Neural progenitor cell (in vitro differentiated cells): ENCODE data around the gene RAX. TPM values are rescaled to one million over a fixed set of nuclear protein-coding genes. Genes with fewer than 3 reads are reported as not detected.

Experiments
- DNase-seq: peaks from one replicate; pipeline ENCODE4 v3.0.0-alpha.2; 2016; ENCODE audit warnings: low spot score
- H2AFZ ChIP-seq: fragments of 200-600 bp; sonication (generic); replicated peaks from 2 replicates; pipeline ENCODE4 v1.6.1; 2016; ENCODE audit warnings: antibody characterized with exemption
- H3F3A ChIP-seq: fragments of 200-600 bp; sonication (generic); 2 replicates; pipeline ENCODE4 v1.6.1; 2016; ENCODE audit warnings: antibody characterized with exemption, low read depth
- H3K27ac ChIP-seq: fragments of 200-600 bp; sonication (generic); 2 replicates; pipeline ENCODE4 v1.5.1; 2016; ENCODE audit warnings: mild to moderate bottlenecking
- H3K27me3 ChIP-seq: fragments of 200-600 bp; sonication (generic); 2 replicates; pipeline ENCODE4 v1.6.1; 2016; ENCODE audit warnings: mild to moderate bottlenecking, moderate library complexity
- H3K36me3 ChIP-seq: fragments of 200-600 bp; sonication (generic); 2 replicates; pipeline ENCODE4 v1.5.1; 2016
- H3K4me1 ChIP-seq: fragments of 200-600 bp; sonication (generic); 2 replicates; pipeline ENCODE4 v1.6.1; 2016; ENCODE audit warnings: mixed run types
- H3K4me2 ChIP-seq: fragments of 200-600 bp; sonication (generic); 2 replicates; pipeline ENCODE4 v1.6.1; 2016
- H3K4me3 ChIP-seq: fragments of 200-600 bp; sonication (generic); 2 replicates; pipeline ENCODE4 v1.5.1; 2016
- H3K79me2 ChIP-seq: fragments of 200-600 bp; sonication (generic); 2 replicates; pipeline ENCODE4 v1.6.1; 2016; ENCODE audit warnings: low read depth
- H3K9ac ChIP-seq: fragments of 200-600 bp; sonication (generic); 2 replicates; pipeline ENCODE4 v1.6.1; 2016
- H3K9me3 ChIP-seq: fragments of 200-600 bp; sonication (generic); 2 replicates; pipeline ENCODE4 v1.5.1; 2016; ENCODE audit warnings: low read depth
- H4K20me1 ChIP-seq: fragments of 200-600 bp; sonication (generic); 2 replicates; pipeline ENCODE4 v1.6.1; 2016; ENCODE audit warnings: low read depth
- H3K27ac Mint-ChIP-seq: 3 replicates; pipeline ENCODE4 v1.8.0; 2021; ENCODE audit warnings: mixed read lengths
- H3K27me3 Mint-ChIP-seq: 2 replicates; pipeline ENCODE4 v1.8.0; 2022; ENCODE audit warnings: low read depth, mild to moderate bottlenecking, inconsistent platforms, moderate library complexity, mixed read lengths; ENCODE audit not compliant: insufficient read depth
- H3K36me3 Mint-ChIP-seq: 3 replicates; pipeline ENCODE4 v1.8.0; 2021; ENCODE audit warnings: mixed read lengths
- H3K4me1 Mint-ChIP-seq: 3 replicates; pipeline ENCODE4 v1.8.0; 2021; ENCODE audit warnings: mixed read lengths
- H3K4me3 Mint-ChIP-seq: 3 replicates; pipeline ENCODE4 v1.8.0; 2021; ENCODE audit warnings: mild to moderate bottlenecking, moderate library complexity, mixed read lengths
- H3K9me3 Mint-ChIP-seq: 3 replicates; pipeline ENCODE4 v1.8.0; 2020; ENCODE audit warnings: mixed read lengths
- CTCF ChIP-seq: fragments of 200-600 bp; sonication (generic); IDR thresholded peaks from 2 replicates; pipeline ENCODE4 v1.5.1; 2017; ENCODE audit warnings: antibody characterized with exemption, mild to moderate bottlenecking
- EZH2 ChIP-seq: fragments of 200-600 bp; sonication (generic); IDR thresholded peaks from 2 replicates; pipeline ENCODE4 v1.6.1; 2017; ENCODE audit warnings: antibody characterized with exemption, mild to moderate bottlenecking, moderate library complexity
- EZH2phosphoT487 ChIP-seq: fragments of 200-600 bp; sonication (generic); IDR thresholded peaks from 2 replicates; pipeline ENCODE4 v1.6.1; 2017; ENCODE audit warnings: antibody characterized with exemption
- total RNA-seq: library from RNA; depleted of rRNA; stranded (reverse); fragments of >200 nt; gene quantifications from 2 replicates; pipeline ENCODE4 v1.2.3, GENCODE V29; 2015; ENCODE audit warnings: low replicate concordance

RAX gene
- total RNA-seq, 1 donor from 2014 or later: 20.7 TPM

- H3K36me3 ChIP-seq: no peaks in the 10 kb centered on the region
- H3K9ac ChIP-seq: no peak overlapping the region
- H3K9me3 ChIP-seq: no peaks in the 10 kb centered on the region
- H3K4me1 ChIP-seq: no peaks in the 10 kb centered on the region
- DNase-seq: no peak
- H3F3A ChIP-seq: peaks cover 8% of the 10 kb centered on the region
- peaks cover 9% of the 10 kb centered on the region for H3K27me3 Mint-ChIP-seq
- peaks cover 83% of the 10 kb centered on the region for H3K27me3 ChIP-seq
- no peak overlapping the region for H3K27ac ChIP-seq
- no peaks in the 10 kb centered on the region for H3K36me3 Mint-ChIP-seq
- no peak overlapping the region for H2AFZ ChIP-seq
- no peaks in the 10 kb centered on the region for H3K79me2 ChIP-seq
- H3K4me1 Mint-ChIP-seq: peaks cover 3% of the 10 kb centered on the region
- no peaks in the 10 kb centered on the region for H3K9me3 Mint-ChIP-seq
- no peaks in the 10 kb centered on the region for H4K20me1 ChIP-seq
- H3K4me3 ChIP-seq: no peak overlapping the region
- H3K4me3 Mint-ChIP-seq: no peak overlapping the region
- no peak for TF ChIP-seq CTCF
- TF ChIP-seq EZH2: no peak
- no peak for TF ChIP-seq EZH2phosphoT487
- no peak overlapping the region for H3K4me2 ChIP-seq
- H3K27ac Mint-ChIP-seq: no peak overlapping the region
These were observed 44.9 kb downstream of the RAX start for GRCh38 chr18:59228351-59228750.

GRCh38 chr18:59222341-59222740, 50.9 kb downstream of the RAX start:
- Mint-ChIP-seq H3K27me3 (peaks cover 53% of the 10 kb centered on the region), H3K27ac (no peak overlapping the region), H3K36me3 (no peaks in the 10 kb centered on the region), H3K4me1 (peaks cover 19% of the 10 kb centered on the region), H3K9me3 (no peaks in the 10 kb centered on the region), H3K4me3 (no peak overlapping the region)
- H3K36me3 ChIP-seq: no peaks in the 10 kb centered on the region
- no peak for DNase-seq
- TF ChIP-seq EZH2phosphoT487 (no peak), CTCF (no peak), EZH2 (no peak)
- no peaks in the 10 kb centered on the region for H3K79me2 ChIP-seq
- H4K20me1 ChIP-seq: peaks cover 3% of the 10 kb centered on the region
- H3K4me2 ChIP-seq: peak overlapping the region; percentile 98
- H3K9ac ChIP-seq: no peak overlapping the region
- H3K4me3 ChIP-seq: no peak overlapping the region
- H3K27me3 ChIP-seq: peaks cover 100% of the 10 kb centered on the region
- peaks cover 7% of the 10 kb centered on the region for H3F3A ChIP-seq
- no peak overlapping the region for H2AFZ ChIP-seq
- no peaks in the 10 kb centered on the region for H3K9me3 ChIP-seq
- no peak overlapping the region for H3K27ac ChIP-seq
- peaks cover 13% of the 10 kb centered on the region for H3K4me1 ChIP-seq

DNA sequence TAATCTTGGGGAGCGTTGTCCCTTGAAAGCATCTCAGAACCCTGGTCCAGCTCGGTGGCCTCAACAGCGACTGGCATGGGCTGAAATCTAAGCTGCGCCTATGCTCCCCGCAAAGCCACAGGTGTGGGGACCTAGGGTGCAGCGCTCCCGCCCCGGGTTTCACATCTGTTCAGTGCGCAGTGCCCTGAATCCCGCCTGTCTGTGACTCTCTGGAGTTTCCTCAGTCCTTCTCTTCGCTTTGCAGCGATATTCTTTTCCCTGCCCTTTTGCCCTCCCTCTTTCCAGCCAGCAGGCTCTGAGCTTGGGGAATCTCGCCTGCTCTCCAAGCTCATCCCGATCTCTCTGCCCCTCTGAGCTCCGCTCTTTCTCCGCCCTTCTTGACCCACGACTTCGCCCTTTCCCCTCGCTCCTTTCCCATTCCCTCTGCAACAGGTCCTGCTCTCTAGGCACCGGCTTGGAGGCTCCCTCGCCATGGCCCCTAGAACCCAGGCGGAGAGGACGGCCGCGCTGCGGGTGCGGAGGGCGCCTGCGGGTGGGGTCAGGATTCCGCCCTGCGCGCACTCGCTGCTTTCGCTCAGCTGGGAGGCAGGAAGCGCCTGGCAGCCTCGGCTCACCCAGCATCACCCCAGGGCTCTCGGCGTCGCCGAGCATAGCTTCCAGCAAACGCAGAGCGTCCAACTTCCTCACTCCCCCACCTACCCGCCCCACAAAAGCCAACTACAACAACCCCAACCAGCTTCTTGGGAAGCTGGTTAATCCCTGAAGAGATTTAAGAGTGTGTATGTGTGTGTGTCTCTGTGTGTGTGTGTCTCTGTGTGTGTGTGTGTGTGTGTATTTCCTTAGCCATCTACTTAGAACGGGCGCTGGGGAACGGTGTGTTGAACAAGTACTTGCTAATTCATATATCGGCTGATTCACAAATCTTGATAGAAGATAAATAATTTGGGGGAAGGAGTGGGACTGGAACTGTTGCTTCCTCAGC, 52.2 kb downstream of the RAX start:
- H3K27ac Mint-ChIP-seq: no peak overlapping the region
- H3K27me3 Mint-ChIP-seq: peaks cover 53% of the 10 kb centered on the region
- DNase-seq: peak; percentile 59
- H3K27ac ChIP-seq: no peak overlapping the region
- peaks cover 13% of the 10 kb centered on the region for H3K4me1 ChIP-seq
- no peaks in the 10 kb centered on the region for H3K9me3 ChIP-seq
- no peaks in the 10 kb centered on the region for H3K79me2 ChIP-seq
- H2AFZ ChIP-seq: peak overlapping the region; percentile 89
- H3K9ac ChIP-seq: no peak overlapping the region
- H3K4me2 ChIP-seq: peak overlapping the region; percentile 98
- H3K4me3 Mint-ChIP-seq: peak overlapping the region; percentile 82
- H3K9me3 Mint-ChIP-seq: no peaks in the 10 kb centered on the region
- TF ChIP-seq EZH2 (peak; percentile 54), EZH2phosphoT487 (no peak)
- no peaks in the 10 kb centered on the region for H3K36me3 ChIP-seq
- H4K20me1 ChIP-seq: peaks cover 3% of the 10 kb centered on the region
- H3K4me3 ChIP-seq: peak overlapping the region; percentile 60
- peaks cover 7% of the 10 kb centered on the region for H3F3A ChIP-seq
- no peaks in the 10 kb centered on the region for H3K36me3 Mint-ChIP-seq
- peaks cover 100% of the 10 kb centered on the region for H3K27me3 ChIP-seq
- H3K4me1 Mint-ChIP-seq: peaks cover 19% of the 10 kb centered on the region
